Epidermal melanocyte (primary cell): ENCODE measurements around the gene MFAP4.

ENCODE experiments used
- DNase-seq: peaks from one replicate; pipeline ENCODE4 v3.0.0; 2011; ENCODE audit warnings: low spot score; ENCODE audit not compliant: insufficient read length

MFAP4 gene

DNA sequence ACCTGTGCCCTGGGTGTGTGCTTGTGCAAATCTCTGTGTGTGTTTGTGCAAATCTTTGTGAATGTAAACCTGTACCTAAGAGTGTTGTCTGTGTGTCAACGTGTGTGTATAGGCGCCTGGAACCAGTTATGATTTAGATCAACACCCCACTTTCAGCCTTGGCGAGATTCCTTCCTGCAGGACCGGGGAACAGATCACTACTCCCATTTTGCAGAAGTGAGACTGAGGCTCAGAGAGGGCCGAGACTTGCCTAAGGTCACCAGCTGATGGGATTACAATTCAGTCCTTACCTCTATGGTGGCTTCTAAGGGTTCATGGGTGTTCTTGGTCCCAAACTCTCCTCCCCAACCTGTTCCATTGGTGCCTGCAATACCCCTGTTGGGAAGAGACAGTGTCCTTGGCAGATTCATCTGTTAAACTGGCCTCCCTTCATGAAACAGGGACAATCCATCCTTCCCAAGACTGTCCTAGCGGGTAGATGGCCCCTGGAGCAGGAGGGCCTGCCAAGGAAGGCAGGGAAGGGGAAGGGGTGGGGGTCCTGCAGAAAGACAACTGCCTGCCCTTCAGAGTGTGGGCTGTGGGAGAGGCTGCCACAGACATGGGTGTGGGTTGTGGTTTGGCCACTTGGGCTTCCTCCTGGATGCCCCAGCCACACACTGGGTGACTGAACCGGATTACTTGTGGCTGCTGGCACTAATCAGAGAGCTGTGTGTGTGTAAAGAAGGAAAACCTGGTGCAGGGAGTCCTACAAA, 15.6 kb downstream of the MFAP4 start:
- DNase-seq, result no peak

DNA sequence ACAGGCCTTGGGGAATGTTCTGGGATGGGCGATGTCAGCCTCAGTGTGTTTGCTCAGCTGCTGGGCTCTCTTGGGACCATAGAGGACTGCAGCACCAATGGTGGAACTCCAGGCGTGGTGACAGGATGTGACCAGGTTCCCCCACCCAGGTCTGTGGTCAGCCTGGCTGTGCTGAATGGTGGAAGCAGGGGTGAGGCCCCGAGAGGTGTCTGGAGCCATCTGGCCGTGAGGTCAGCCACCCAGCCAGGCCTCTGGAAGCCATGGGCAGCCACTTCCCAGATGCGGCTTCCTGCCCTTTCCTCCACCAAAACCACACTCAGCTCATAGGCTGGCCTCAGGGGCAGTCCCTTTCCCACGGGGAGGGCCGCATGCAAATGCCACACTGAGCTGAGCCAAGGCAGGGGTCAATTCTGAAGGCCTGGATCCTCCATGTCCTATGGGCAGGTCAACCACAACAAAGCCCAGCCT, 16.5 kb downstream of the MFAP4 start:
- DNase-seq, result no peak

- no peak for DNase-seq
These were observed 17.0 kb downstream of the MFAP4 start for GRCh38 chr17:19369846-19370492.

- DNase-seq, result no peak
These were observed 17.7 kb downstream of the MFAP4 start for GRCh38 chr17:19369107-19369778.

- no peak for DNase-seq
These were observed 18.8 kb downstream of the MFAP4 start for GRCh38 chr17:19368229-19368628.

DNA sequence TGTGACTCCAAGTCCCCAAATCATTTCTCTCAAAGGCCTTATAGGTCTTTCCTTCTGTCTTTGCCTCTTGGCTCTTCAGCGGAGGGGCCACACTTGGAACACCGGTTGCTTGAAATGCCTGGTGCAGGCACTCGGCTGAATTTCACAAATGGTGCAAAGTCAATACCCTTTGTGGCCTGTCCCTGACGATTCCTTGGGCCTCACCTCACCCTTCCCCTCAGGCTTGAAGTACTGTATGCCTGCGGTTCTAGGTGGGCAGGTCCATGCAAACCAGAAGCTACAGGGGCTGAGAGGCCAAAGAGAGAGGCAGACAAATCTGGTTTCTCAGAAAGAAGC, 20.4 kb downstream of the MFAP4 start:
- no peak for DNase-seq

DNA sequence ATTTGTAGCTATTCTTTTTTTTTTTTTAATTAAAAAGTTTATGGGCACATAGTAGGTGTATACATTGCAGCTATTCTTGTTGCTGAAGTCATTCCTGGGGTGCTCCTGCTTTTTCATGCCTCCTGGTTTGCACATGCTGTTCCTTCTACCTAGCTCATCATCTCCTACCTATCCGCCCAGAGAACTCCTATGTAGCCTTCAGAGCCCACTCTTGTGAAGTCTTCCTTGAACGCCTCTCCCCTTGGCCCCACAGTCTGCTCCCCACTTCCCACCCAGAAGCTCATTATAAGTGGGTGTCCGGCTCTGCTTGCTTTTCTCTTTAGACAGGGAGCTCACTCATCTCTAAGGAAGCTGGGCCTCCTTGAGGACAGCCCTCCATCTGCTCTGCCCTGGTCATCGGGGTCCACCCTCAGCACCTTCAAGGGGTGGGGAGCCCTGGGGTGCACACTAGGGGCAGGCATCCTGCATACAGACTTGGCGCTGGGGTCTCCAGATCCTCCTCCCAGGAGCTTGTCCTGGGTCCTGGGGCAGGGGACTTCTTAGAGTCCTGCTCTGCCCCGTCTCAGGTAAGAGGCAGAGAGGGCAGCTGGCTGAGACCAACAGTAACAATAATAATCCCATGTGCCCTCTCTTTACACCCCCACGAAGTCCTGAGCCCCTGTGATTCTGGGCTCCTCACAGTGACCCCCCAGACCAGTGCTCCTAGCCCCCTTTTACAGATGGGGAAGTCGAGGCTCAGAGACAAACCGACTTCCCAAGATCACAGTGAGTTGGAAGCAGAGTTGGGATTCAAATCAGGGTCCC, 21.0 kb downstream of the MFAP4 start:
- DNase-seq, result no peak

GRCh38 chr17:19365499-19365817, 21.5 kb downstream of the MFAP4 start:
- no peak for DNase-seq

- DNase-seq, result no peak
These were observed 22.1 kb downstream of the MFAP4 start for GRCh38 chr17:19364699-19365498.

DNA sequence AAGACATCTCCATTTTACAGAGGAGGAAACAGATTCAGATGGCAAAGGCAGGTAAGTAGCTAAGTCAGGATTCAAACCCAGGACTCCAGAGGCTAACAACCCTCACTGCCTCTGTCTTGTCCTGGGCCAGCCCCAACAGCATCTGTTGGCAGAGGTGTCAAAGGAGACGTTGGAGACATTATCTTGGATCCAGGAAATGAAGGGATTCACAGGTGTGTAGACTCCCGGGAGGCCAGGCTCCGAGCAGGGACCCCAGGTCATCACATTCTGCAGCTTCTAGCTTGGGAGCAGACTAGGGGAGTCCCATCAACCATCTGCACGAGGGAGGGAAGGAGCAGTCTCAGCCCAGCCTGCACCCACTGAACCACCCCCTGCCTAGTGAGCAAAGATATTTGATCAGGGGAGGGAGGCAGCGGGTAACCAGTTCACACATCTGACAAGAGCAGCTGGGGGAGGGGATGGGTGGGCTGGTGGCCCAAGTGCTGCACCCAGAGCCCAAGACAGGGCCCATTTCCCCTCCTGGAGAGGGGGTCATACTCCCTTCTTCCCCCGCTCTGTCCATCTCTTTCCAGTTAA, 23.4 kb downstream of the MFAP4 start:
- no peak for DNase-seq

- DNase-seq, result no peak
These were observed 23.9 kb downstream of the MFAP4 start for GRCh38 chr17:19363114-19363438.

DNA sequence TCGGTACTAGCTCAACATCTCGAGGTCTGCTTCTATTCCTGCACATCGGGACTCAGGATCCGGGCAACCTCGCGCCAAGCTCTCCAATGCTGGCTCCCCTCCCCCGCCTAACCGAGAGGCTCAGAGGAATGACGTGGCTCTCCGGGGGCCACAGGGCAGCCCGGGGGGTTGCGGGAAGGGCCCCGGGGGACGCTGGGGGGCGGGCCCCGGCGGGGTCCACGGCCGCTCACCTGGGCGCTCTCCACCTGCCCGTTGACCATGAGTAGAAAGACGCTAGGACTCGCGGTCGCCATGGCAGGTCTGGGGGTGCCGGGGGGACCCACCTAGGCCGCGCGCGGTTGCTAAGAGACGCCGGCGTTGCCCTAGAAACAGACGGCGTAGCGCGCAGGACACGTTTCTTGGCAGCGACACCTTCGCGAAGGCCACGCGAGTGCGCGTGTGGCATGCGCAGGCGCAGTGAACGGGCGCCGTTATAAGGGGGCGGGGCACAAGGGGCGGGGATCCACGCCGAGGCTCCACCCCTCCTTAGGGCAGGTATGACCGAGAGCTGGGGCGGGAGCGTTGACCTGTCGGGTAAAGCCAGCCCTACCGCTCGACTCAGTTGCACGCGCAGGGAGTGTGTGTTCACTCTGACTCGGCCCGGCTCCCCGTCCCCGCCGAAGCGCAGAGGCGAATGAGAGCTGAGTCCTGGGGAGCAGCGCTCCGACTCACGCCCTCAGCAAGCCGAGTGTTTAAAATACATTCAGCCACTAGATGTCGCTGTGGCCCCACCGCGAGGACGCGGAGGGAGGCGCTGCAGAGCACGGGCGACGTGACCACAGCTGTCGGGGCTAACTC, 24.5 kb downstream of the MFAP4 start, which contains the start of gene B9D1:
TSS of gene B9D1 (minus strand) at position 447 of the 837 bp plus-strand sequence. CDS start at position 293, 154 bp downstream.
- DNase-seq, result peak; percentile 93

GRCh38 chr17:19361944-19362276, 25.1 kb downstream of the MFAP4 start:
- DNase-seq, result no peak

GRCh38 chr17:19361326-19361725, 25.7 kb downstream of the MFAP4 start:
- DNase-seq, result no peak

GRCh38 chr17:19360772-19361171, 26.2 kb downstream of the MFAP4 start:
- DNase-seq, result no peak

- DNase-seq, result no peak
These were observed 27.1 kb downstream of the MFAP4 start for GRCh38 chr17:19359856-19360255.

DNA sequence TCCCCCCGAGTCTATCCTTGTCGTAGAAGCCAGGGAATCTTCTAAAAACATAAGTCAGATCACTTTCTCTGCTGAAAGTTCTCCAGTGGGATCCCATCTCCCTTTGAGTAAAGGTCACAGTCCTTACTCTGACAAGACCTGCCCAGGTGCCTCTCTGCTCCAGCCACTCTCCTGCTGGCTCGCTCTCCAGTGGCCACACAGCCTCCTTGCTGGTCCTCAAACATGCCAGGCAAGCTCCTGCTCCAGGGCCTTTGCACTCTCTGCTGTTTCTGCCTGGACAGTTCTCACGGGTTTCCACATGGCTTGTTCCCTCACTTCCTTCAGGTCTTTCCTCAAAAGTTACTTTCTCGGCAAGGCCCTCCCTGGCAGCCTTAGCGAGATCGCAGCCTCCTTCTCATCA, 27.8 kb downstream of the MFAP4 start:
- no peak for DNase-seq

- DNase-seq, result no peak
These were observed 29.2 kb downstream of the MFAP4 start for GRCh38 chr17:19357761-19358160.

GRCh38 chr17:19357351-19357750, 29.6 kb downstream of the MFAP4 start:
- DNase-seq, result no peak

GRCh38 chr17:19354748-19355147, 32.2 kb downstream of the MFAP4 start:
- DNase-seq, result no peak
